Measurements from ENCODE around the gene NHS.

- no peak for TF ChIP-seq CTCF (IDR thresholded peaks at IDR 0.05 in 4 of 5, conservative IDR thresholded peaks at IDR 0.05 in 1 of 5)
- no peak for TF ChIP-seq POLR2A (IDR thresholded peaks at IDR 0.05)
These were observed 302 bp downstream of the NHS start for GRCh38 chrX:17375367-17375636.
